Prostate gland (tissue), 2 donors: ENCODE data around the gene PPP1R3E. TPM values are rescaled to one million over a fixed set of nuclear protein-coding genes. Genes with fewer than 3 reads are reported as not detected.

ENCODE experiments used
- DNase-seq: peaks from one replicate; pipeline ENCODE4 v3.0.0-alpha.2; 2019; ENCODE audit warnings: low spot score
- H3K27ac ChIP-seq, 2 donors: fragments of 200-600 bp; sonication (generic); 2 replicates each; pipeline ENCODE4 v1.5.1; 2017 to 2019
- H3K27me3 ChIP-seq: fragments of 200-600 bp; sonication (generic); replicated peaks from 2 replicates; pipeline ENCODE4 v1.5.1; 2019; ENCODE audit not compliant: insufficient read depth
- H3K36me3 ChIP-seq, 2 donors: fragments of 200-600 bp; sonication (generic); 1 replicate in 1 of 2; 2 replicates in 1 of 2; pipeline versions ENCODE4 v1.5.1 to v1.8.1; 2017 to 2019
- H3K4me1 ChIP-seq: fragments of 200-600 bp; sonication (generic); replicated peaks from 2 replicates; pipeline ENCODE4 v1.5.1; 2019
- H3K4me3 ChIP-seq, 2 donors: fragments of 200-600 bp; sonication (generic); 2 replicates each; pipeline ENCODE4 v1.5.1; 2017 to 2019
- H3K9me3 ChIP-seq: fragments of 200-600 bp; sonication (generic); 2 replicates; pipeline ENCODE4 v1.5.1; 2017
- POLR2A ChIP-seq: fragments of 450-650 bp; IDR thresholded peaks from one replicate; pipeline ENCODE4 v1.6.1; 2016; ENCODE audit warnings: antibody characterized with exemption, mild to moderate bottlenecking
- POLR2AphosphoS5 ChIP-seq: sonication (generic); formaldehyde crosslinking; IDR thresholded peaks from one replicate; pipeline ENCODE4 v1.6.1; 2017; ENCODE audit warnings: antibody characterized with exemption
- WGBS: methylation state at CpG from one replicate; pipeline ENCODE4 v1.1.5; 2018; 5-methylcytosine and 5-hydroxymethylcytosine counted together
- intact Hi-C: fragments of 100-400 bp; cut with DNase I; formaldehyde crosslinking; loops from one replicate; pipeline ENCODE4 v1.14.2; 2022
- small RNA-seq, 2 donors: library from RNA; depleted of rRNA; stranded (forward); fragments of <200 nt; gene quantifications; one replicate each; pipeline ENCODE3, GENCODE V24; 2016
- total RNA-seq, 2 donors: library from RNA; depleted of rRNA; stranded (reverse); fragments of >200 nt; gene quantifications; one replicate each; pipeline ENCODE4 v1.1.0, GENCODE V29; 2016
- TF ChIP-seq, protein P1 (sequence below), 4 experiments: fragments of 200-600 bp in 2 of 4; fragments of 450-650 bp in 2 of 4; sonication (generic) in 2 of 4; IDR thresholded peaks; 1 replicate in 3 of 4; 2 replicates in 1 of 4; pipeline ENCODE4 v1.5.1; 2016 to 2019; ENCODE audit warnings: antibody characterized with exemption in 4 of 4, mild to moderate bottlenecking in 2 of 4, moderate library complexity in 2 of 4

The PPP1R3E gene
- total RNA-seq, 2 donors from 2014 or later = 4.9 to 20.2 TPM

DNA sequence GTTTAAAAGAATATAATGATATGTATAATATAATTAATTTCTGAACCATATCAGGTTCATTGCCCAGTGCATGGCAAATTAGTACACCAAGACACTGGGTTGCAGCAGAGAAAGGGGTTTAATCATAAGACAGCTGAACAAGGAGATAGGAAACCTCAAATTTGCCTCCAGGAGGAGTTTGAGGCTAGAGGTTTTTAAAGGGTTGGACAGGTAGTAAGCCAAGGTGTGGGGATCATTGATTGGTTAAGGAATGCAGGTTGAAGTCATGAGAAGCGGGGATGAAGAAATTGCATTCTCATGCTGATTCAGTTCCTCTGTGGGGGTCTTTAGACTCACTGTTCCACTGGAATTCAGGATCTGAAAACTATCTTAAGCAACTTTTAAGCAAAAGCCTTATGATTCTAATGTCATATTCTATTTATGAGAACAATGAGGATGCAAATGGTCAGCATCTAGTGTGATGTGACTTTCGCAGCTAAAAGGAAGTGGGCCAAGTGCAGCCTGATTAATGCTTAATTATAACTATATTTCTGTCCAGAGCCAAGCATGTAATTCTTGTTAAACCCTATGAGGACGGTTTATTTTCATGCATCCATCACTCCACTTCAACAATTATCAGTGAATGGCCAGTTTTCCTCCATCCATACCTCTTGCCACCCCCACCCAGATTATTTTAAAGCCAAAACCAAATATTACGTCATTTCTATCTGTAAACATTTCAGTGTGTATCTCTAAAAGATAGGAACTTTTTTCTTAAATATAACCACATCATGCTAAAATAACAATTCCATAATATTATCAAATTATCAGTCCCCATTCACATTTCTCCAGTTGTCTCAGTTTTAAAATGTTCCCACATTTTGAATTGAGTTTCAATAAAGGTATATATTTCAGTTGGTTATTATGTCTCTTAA is 50.0 kb downstream of the PPP1R3E start:
- WGBS = 63% methylated on average over 4 of the region's 4 CpGs
- intact Hi-C loops = no loop called here
- H3K27ac ChIP-seq = no peak overlapping the region
- no peaks in the 10 kb centered on the region for H3K27me3 ChIP-seq
- DNase-seq = no peak
- H3K4me1 ChIP-seq = no peaks in the 10 kb centered on the region
- H3K9me3 ChIP-seq = no peaks in the 10 kb centered on the region
- no peak overlapping the region for H3K4me3 ChIP-seq
- no peaks in the 10 kb centered on the region for H3K36me3 ChIP-seq
- TF ChIP-seq, protein P1, sequence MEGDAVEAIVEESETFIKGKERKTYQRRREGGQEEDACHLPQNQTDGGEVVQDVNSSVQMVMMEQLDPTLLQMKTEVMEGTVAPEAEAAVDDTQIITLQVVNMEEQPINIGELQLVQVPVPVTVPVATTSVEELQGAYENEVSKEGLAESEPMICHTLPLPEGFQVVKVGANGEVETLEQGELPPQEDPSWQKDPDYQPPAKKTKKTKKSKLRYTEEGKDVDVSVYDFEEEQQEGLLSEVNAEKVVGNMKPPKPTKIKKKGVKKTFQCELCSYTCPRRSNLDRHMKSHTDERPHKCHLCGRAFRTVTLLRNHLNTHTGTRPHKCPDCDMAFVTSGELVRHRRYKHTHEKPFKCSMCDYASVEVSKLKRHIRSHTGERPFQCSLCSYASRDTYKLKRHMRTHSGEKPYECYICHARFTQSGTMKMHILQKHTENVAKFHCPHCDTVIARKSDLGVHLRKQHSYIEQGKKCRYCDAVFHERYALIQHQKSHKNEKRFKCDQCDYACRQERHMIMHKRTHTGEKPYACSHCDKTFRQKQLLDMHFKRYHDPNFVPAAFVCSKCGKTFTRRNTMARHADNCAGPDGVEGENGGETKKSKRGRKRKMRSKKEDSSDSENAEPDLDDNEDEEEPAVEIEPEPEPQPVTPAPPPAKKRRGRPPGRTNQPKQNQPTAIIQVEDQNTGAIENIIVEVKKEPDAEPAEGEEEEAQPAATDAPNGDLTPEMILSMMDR (IDR thresholded peaks at IDR 0.05) = no peak
- TF ChIP-seq POLR2AphosphoS5 = no peak
- TF ChIP-seq POLR2A = no peak

DNA sequence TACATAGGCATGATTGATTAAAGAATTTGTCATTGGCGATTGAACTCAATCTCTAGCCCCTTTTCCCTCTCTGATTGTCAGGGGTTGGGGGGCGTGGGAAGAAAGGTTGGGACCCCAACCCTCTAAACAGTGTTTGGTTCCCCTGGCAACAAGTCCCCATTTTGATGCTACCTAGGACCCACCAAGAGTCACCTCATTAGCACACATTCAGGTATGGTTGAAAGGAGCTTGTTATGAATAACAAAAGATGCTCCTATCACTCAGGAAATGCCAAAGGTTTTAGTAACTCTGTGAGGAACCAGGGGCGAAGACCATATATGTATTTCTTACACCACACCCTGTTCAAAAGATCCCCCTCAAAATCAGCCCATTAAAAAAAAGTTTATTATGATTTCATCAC is 50.7 kb downstream of the PPP1R3E start:
- Histone ChIP-seq H3K27ac (no peak overlapping the region), H3K4me1 (no peaks in the 10 kb centered on the region), H3K36me3 (no peaks in the 10 kb centered on the region), H3K27me3 (no peaks in the 10 kb centered on the region), H3K9me3 (no peaks in the 10 kb centered on the region), H3K4me3 (no peak overlapping the region)
- WGBS = 69% methylated on average over 3 of the region's 3 CpGs
- DNase-seq = no peak
- TF ChIP-seq, protein P1 (IDR thresholded peaks at IDR 0.05) = no peak
- TF ChIP-seq POLR2A (no peak), POLR2AphosphoS5 (no peak)
- intact Hi-C loops = no loop called here

DNA sequence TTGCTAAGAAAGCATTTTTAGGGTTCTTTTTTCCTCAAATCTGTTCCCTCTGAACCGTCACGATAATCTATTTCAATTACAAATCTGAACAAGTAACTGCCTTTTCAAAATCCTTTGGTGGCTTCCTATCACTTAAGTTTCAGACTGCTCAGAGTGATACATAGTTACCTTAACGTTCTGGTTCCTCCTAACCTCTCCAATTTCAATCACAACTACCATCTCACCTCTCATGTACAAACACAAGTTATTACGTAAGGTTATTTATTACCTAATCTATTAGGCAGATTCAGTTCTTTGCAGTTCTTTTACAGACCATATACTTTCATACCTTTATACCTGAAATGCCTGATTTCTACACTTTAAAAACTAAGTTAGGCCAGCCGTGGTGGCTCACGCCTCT is 52.8 kb downstream of the PPP1R3E start:
- Histone ChIP-seq H3K4me1 (no peaks in the 10 kb centered on the region), H3K4me3 (no peak overlapping the region), H3K9me3 (no peaks in the 10 kb centered on the region), H3K27me3 (no peaks in the 10 kb centered on the region), H3K36me3 (no peaks in the 10 kb centered on the region), H3K27ac (no peak overlapping the region)
- WGBS = 71% methylated on average over 6 of the region's 6 CpGs
- intact Hi-C loops = no loop called here
- no peak for DNase-seq
- TF ChIP-seq POLR2A (no peak), POLR2AphosphoS5 (no peak)
- TF ChIP-seq, protein P1 (IDR thresholded peaks at IDR 0.05) = no peak

DNA sequence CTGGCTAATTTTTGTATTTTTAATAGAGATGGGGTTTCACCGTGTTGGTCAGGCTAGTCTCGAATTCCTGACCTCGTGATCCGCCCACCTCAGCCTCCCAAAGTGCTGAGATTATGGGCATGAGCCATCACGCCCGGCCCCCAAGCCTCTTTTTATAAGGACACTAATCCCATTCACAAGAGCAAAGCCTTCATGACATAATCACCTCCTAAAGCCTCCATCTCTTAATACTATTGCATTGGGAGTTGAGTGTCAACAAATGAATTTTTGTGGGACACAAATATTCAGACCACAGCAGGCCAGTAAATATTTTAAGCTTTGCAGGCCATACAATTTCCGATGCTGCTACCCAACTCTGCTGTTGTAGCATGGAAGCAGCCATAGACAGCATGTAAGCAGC is 54.1 kb downstream of the PPP1R3E start:
- Histone ChIP-seq H3K9me3 (no peaks in the 10 kb centered on the region), H3K36me3 (no peaks in the 10 kb centered on the region), H3K27me3 (no peaks in the 10 kb centered on the region), H3K27ac (no peak overlapping the region), H3K4me3 (no peak overlapping the region), H3K4me1 (no peaks in the 10 kb centered on the region)
- 64% methylated on average over 7 of the region's 7 CpGs for WGBS
- TF ChIP-seq POLR2A (no peak), POLR2AphosphoS5 (no peak)
- TF ChIP-seq, protein P1 (IDR thresholded peaks at IDR 0.05) = no peak
- DNase-seq = no peak
- intact Hi-C loops = no loop called here

Small RNA genes lying within 50 kb of the gene (small RNA-seq; reads per million reads assigned to genes)
- gene RNU6-1046P = 0 reads per million in 2 donors

Other genes starting within 250 kb of the PPP1R3E start
- 1 to 10 TPM; 4.0 to 7.2 TPM for gene CDH24, start 245.3 kb downstream of the PPP1R3E start, total RNA-seq
- gene ACIN1, start 207.7 kb downstream of the PPP1R3E start, total RNA-seq = 100 to 1,000 TPM in 1 of 2 donors, 10 to 100 TPM in 1; 86.6 to 168 TPM
- 10 to 100 TPM; 20.3 to 32.3 TPM for gene C14orf119, start 207.4 kb downstream of the PPP1R3E start, total RNA-seq
- gene CIROP, start 197.9 kb downstream of the PPP1R3E start, total RNA-seq = not detected
- gene CEBPE, start 183.6 kb downstream of the PPP1R3E start, total RNA-seq = not detected
- 100 to 1,000 TPM; 119 to 143 TPM for gene SLC7A8, start 119.2 kb downstream of the PPP1R3E start, total RNA-seq
- gene RNF212B, start 64.9 kb downstream of the PPP1R3E start, total RNA-seq = 10 to 100 TPM in 1 of 2 donors, not detected in 1; 21.1 TPM
- 10 to 100 TPM; 15.3 to 22.0 TPM for gene HOMEZ, start 16.7 kb downstream of the PPP1R3E start, total RNA-seq
- 10 to 100 TPM; 45.4 to 87.3 TPM for gene BCL2L2, start 4.0 kb upstream of the PPP1R3E start, total RNA-seq
- gene PABPN1, start 18.6 kb upstream of the PPP1R3E start, total RNA-seq = 100 to 1,000 TPM in 1 of 2 donors, 10 to 100 TPM in 1; 62.7 to 113 TPM
- gene SLC22A17, start 50.0 kb upstream of the PPP1R3E start, total RNA-seq = 100 to 1,000 TPM; 207 to 351 TPM
- 10 to 100 TPM; 26.5 to 53.2 TPM for gene EFS, start 62.3 kb upstream of the PPP1R3E start, total RNA-seq
- gene IL25, start 70.0 kb upstream of the PPP1R3E start, total RNA-seq = not detected
- gene CMTM5, start 74.2 kb upstream of the PPP1R3E start, total RNA-seq = 1 to 10 TPM in 1 of 2 donors, not detected in 1; 1.5 TPM
- 1 to 10 TPM in 1 of 2 donors, not detected in 1; 3.1 TPM for gene MYH6, start 105.4 kb upstream of the PPP1R3E start, total RNA-seq
- gene MYH7, start 132.8 kb upstream of the PPP1R3E start, total RNA-seq = 10 to 100 TPM in 1 of 2 donors, under 1 TPM in 1; 0.28 to 40.1 TPM
- gene NGDN, start 166.8 kb upstream of the PPP1R3E start, total RNA-seq = 10 to 100 TPM; 33.7 to 37.0 TPM
- gene ZFHX2, start 248.9 kb upstream of the PPP1R3E start, total RNA-seq = 1 to 10 TPM; 2.5 to 3.1 TPM